GM18508 (cell line): ENCODE measurements around the gene AANAT.

ENCODE experiments used
- ATAC-seq: cut with Tn5 transposase; IDR thresholded peaks from one replicate; pipeline ENCODE4 v1.9.1; 2021; ENCODE audit warnings: moderate number of reproducible peaks; ENCODE audit not compliant: insufficient read depth, unreplicated experiment

The AANAT gene

DNA sequence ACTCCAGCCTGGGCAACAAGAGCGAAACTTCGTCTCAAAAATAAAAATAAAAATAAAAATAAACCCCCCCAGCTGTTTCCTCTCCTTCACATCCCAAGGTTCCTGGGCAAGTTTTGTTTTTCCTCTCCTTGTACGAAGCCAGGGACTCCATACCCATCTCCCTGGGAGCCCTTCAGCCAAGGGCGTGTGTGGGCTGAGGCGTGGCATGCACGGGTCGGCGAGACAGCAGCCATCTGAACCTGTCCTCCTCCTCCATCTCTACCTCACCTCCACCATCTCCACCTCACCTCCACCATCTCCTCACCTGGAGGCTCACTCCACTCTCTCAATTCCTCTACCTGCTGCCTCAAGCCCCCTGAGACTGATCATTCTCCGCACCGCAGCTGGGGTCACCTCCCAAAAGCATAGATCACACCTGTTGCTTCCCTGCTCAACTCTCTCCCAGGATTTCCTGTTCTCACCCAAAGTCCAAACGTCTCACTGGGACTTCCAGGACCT lies 16.9 kb downstream of the AANAT start:
- no peak for ATAC-seq

DNA sequence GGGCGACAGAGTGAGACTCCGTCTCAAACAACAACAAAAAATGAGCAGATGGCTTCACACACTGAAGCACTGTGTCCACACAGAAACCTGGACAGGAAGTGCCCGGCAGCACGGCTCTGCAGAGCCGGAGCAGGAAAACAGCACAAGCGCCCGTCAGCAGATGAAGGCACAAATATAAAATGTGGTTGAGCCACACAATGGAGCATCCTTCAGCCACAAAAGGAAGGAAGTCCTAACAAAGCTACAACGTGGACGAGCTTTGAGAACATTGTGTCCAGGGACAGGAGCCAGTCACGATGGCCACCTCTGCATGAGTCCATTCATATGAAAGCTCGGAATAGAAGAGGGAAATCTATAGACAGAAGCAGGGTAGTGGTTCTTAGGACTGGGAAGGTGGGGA lies 18.2 kb downstream of the AANAT start:
- no peak for ATAC-seq

DNA sequence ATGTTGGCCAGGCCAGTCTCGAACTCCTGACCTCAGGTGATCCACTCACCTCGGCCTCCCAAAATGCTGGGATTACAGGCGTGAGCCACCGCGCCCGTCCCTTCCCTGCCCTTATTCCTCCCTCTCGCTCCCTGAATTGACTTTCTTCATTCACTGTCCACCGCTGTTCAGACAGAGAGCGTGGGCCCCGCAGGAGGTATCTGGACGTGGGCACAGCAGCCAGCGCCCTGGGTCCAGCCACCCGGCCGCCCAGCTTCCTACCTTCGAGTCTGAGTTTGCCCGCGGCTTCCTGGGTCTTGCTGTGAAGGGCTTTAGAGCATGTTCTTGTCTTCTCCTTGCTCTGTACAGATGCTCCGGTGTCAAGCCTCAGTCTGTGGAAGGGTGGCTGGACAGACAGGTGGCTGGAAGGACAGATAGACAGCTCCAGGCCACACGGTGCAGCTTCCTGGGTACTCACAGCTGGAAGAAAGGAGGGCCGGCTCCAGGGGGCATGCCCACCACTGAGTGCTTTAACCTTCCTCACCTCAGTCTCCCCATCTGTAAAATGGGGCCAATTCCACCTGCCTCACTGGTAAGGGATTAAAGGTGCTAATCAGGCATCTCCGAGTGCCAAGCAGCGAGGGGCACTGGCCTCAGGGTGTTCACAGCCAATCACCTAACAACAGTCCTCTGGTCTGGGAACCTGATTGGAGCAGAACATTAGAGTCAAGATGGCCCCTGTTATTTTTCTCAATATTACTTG lies 20.2 kb downstream of the AANAT start:
- no peak for ATAC-seq

DNA sequence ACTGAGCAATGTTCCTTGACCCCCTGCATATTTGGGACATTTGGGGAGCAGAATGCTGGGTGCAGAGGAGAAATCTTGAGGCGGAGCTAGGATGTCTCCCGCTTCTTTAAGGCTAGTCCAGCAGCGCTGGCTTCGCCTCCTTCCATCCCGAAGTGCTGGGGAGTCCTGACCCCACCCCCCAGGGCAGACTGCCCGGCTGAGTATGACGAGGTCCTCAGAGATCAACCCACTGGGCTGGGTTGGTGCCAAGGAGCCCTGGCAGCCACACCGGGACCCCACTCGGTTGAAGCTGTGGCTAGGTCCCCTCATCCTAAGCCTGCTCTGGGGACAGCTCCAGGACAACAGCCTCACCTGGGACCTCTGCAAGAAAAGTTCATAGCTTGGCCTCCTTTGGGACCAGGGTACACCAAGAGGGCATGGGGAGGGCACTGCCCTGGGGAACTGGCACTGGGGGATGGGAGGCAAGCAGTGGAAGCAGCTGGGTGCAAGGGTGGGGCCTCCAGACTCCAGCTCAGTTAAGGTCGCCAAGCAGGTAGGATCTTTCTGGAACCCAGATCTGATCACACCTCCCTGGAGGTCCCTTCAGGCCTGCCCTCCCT lies 22.8 kb downstream of the AANAT start:
- no peak for ATAC-seq

DNA sequence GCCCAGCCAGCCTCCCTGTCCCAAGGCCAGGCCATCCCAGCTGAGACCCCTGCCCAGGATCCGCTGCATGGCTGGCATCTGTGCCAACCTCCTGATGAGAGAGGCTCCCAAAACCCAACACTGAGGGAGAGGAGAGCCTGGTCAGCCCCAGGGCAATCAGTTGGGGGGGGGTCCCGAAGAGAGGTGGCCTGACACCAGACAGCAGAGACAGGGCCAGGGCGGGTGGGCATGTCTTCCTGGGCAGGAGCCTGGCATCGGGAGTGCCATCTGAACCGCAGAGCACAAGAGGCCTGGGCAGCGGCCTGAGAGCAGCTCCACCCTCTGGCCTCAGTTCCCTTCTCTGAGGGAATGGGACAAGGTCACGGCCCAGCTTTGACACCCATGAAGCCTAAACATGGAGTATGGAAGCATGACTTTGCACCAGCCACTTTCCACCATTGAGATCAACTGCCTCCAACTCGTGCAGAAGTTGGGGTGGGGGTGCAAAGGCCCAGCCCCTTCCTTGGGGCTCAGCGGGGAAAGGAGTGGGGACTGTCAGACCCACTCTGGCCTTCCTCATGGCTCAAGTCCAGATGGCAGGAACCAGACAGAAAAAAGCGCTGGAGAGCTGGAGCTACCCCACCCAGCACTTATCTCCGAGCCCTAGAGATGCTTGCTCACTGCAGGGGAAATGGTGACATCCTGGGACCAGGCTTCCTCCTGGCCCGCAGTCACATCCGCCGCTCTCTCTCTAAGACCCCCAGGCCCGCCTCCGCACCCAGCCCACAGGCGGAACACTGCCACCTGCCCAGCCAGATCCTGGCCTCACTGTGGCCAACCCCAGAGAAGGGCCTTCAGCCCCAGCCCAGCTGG lies 24.1 kb downstream of the AANAT start:
- no peak for ATAC-seq

DNA sequence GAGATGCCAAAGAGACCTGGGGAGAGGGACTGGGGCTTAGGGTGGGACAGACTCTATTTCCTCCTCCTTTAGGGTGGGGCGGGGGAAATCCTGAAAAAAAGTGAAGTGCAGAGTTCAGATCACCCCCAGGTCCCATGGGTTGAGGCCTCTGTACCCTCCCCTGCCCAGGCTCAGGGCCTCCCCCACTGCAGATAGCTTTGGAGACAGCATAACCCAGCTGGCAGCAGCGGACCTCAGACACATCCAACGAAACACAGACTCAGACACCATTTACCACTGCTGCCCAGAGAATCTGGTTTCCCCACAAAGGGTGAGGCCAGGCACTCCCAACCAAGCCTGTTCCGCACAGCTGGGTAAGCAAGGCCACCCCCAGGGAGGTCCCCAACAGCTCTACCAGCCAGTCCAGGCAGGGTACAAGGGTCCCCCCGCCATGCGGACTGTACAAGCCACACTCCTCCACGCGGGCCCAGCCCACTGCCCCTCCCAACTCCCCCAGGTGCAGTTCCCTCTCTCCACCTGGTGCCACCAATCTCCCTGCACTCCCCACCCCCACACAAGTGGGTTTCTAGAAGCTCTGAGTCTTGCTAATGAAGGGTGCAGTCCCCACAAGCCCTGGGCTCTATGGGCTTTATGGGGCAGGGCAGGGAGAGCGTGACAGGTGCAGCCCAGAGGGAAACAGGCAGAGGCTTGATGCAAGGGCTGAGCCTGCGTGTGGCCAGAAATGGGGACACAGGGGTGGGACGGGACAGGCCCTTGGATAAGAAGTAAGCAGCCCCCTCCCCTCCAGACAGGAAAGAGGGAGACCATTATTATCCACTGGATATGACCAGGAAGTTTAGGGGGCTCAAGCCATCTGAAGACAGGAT lies 25.0 kb downstream of the AANAT start:
- ATAC-seq, result no peak

DNA sequence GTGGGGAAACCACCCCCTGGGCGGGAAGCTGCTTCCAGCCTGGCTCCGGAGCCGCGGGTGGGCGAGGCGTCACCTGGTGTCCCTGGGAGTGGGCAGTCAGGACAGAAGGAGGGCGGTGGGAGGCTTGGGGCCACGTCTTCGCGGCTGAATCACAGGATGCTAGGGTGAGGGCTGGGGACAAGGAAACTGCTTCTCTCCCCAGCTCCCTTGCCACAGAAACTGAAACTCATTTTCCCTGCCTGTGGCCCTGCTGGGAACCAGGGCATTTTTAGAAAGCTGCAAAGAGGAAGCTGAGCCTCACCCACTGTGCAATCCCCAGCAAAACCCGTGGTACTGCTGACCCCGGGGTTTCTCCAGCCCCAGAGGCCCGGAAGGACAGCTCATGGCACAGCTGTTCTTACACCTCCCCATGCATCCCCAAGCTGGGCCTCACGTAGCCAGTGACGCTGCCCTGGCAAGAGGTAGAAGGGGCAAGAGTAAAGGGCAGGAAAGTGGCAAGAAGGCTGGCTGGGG lies 25.6 kb downstream of the AANAT start:
- ATAC-seq, result no peak

DNA sequence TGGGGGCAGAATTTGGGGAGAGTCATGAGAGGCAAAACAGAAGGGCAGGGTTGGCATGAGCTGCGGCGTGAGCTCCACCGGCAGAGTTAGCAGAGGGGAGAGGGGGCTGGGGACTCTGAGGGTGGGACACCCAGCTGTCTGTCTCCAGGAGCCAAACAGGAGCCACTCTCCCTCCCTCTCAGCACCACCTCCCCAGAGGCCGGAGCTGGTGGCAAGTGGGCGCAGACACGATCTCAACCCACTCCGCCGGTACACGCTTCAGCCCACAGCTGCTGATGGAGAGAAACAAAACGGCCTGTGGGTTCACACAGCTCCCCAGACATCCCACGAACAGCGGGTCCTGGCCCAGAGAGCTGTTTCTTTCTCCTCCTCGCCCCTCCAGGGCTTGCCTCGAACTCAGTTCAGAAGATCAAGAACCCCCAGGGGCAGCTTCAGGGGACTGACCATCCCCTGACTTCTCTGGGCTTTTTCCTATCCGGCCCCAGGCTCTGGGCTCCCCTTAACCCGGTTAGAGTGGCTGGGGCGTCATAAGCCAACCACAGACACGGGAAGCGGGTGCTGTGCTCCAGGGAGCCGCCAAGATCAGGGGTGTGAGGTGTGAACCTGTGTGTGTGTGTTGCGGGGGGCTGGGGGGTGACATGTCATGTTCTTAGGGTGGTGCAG lies 26.2 kb downstream of the AANAT start:
- ATAC-seq, result no peak

DNA sequence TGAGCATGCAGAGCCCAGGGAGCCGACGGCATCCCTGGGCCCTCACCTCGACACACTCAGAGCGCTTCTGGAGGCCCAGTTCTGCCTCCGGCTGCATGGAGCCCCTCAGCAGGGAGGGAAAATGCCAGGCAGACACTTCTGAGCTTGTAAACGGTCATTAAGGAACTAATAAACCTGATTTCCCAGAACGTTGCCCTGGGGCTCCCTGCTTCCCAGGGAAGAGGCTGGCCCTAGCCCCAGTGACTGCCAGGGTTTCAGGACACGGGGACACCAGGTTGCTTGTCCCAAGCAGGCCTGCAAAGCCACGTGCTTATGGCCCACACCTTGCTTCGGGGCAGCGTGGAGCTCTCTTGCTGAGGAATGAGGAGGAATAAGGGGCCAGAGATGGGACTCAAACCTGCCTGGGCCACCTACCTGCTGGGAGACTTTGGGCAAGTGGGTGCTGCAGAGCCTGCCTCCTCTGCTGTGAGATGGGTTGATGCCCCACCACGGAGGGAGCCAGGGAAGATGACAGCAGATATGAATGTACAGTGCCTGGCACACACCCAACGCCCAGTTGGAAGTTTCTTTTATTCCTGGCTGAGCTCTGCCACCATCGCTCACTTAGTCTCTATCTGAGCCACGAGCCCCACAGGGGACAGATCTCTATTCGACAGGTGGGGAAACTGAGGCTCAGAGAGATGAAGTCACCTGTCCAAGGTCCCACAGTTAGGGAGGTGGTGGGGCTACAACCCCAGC lies 28.4 kb downstream of the AANAT start:
- no peak for ATAC-seq

DNA sequence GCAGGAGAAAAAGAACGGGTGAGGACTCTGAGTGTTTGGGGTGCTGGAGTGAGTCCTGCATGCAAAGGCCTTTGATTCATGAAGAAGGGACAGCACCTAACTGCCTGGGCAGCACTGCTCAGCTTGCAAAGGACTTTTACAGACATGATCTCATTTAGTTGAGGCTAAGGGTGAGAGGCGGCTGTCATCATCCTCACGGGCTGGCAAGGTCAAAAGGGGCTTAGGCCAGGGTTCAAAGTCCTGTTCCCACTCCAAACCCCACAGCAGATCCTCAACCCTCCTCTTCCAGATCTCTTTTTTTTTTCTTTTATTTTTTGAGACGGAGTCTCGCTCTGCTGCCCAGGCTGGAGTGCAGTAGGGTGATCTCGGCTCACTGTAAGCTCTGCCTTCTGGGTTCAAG lies 29.1 kb downstream of the AANAT start:
- no peak for ATAC-seq

DNA sequence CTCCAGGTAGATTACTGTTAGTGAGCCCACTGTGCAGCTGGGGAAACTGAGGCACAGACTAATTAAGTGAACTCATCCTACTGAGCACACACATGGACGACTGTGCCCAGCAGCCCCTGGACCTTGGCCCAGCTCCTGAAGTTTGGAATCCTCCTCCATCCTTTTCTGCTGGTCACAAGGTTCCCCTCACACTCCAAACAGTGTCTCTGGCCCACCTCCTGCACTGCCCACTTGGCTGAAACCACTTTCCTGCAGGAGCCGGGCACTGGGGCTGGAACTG lies 30.2 kb downstream of the AANAT start:
- ATAC-seq, result no peak

DNA sequence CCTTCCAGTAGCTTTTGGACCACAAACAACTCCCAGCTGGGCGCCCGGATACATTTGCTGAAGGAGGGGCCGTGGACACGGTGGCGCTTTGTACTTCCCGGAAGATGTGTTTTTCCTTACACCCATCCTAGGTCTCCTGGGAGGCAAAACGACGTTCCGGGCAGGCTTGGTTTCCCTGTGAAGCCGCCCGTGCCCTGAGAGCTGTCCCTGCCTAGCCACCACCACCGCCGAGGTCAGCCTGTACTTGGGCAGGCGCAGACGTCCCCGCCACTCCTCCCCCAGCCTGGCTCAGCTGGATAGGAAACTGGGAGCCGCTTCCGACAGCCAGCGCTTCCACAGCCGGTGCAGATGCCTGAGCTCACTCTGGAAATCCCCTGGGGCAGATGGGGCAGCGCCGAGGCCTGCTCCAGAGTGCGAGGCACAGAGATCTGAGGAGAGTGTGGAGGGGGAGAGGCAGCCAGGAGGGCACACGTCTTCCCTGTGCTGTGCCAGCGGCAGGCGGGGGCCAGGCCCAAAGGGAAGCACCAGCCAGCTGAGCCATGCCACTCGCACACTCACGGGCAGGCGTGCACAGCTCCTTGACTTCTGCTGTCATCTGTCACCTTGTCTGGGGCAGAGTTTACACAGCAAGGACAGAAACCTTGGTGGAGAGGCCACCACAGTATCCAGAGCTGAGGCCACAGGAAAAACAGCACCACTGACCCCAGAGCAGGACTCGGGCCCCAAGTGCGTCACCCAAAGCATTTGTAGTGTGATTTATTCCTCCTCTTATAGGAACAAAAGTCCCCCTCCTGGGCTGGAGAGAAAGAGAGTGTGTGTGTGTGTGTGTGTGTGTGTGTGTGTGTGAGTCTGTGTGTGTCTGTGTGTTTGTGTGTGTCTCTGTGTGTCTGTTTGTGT lies 30.8 kb downstream of the AANAT start:
- no peak for ATAC-seq

DNA sequence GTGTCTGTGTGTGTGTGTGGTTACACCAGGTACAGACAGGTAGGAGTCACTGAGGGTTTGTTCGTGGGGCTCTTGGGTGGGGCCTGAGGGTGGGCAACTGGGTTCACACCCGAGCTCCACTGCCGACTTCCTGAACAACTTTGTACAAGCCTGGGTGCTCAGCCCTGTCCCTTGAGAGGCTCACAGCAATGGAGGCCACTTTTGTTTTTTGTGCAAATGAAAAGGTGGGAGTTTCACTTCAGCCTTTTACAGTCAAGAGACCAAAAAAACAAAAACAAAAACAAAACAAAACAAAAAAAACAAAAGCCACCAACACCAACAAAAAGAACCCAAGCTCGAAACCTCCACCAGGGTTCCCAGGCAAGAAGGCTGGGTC lies 31.5 kb downstream of the AANAT start:
- no peak for ATAC-seq

DNA sequence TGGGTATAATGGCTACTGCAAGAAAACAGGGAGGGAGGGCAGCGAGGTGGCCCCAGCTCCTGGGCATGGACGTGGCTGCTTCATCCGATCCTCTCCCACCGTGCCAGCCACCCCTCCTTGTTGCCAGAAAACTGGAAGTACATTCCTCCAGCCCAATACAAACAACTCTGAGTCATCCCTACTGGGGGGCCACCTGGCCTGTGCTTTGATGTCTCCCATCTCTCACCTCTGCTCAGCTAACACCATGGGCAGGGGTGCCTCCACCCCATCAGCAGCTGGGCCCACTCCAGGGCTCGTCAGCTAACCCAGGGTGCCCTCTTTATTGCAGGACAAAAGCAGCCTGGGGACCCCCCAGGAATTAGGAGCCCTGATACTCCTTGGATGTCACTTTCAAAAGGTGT lies 31.9 kb downstream of the AANAT start:
- ATAC-seq, result no peak

DNA sequence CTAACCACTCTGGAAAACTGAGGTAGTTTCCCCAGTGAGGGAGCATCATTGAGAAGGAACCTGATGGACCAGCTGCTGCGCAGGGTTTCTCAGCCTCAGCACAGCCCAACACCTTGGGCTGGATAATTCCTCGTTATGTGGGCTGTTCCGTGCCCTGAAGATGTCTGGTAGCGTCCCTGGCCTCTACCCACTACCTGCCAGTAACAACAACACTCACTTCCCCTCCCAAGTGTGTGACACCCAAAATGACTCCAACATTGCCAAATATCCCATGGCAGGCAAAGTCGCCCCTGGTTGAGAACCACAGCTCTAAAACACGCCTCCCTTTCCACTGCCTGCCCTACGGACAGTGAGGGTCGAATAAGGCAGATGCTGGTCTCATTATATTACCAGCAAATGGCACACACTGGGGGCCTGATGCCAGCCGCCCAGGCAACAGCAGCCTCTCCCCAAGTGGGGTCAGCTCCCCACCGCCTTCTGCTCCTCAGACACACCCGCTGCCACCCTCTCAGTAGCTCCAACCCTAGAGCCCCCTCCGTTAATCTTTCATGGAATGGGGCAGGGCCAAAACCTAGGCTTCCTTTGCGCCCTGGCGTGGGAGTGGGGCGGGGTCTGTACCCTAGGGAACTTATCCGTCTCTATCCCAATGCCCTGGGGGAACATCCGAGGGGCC lies 32.8 kb downstream of the AANAT start:
- ATAC-seq, result no peak

DNA sequence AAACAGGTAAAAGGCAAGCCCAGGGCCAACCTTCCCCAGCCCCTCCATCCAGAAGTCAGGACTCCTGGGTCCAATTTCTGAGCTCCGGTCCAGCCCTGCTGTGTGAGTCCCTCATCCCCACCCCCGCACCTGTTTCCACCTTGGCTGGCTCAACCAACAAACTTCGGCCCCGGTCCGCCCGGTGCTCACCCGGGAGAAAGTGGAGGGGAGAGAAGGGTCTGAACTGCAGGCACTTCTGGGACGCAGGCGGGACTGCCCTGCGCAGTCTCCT lies 33.3 kb downstream of the AANAT start:
- no peak for ATAC-seq

DNA sequence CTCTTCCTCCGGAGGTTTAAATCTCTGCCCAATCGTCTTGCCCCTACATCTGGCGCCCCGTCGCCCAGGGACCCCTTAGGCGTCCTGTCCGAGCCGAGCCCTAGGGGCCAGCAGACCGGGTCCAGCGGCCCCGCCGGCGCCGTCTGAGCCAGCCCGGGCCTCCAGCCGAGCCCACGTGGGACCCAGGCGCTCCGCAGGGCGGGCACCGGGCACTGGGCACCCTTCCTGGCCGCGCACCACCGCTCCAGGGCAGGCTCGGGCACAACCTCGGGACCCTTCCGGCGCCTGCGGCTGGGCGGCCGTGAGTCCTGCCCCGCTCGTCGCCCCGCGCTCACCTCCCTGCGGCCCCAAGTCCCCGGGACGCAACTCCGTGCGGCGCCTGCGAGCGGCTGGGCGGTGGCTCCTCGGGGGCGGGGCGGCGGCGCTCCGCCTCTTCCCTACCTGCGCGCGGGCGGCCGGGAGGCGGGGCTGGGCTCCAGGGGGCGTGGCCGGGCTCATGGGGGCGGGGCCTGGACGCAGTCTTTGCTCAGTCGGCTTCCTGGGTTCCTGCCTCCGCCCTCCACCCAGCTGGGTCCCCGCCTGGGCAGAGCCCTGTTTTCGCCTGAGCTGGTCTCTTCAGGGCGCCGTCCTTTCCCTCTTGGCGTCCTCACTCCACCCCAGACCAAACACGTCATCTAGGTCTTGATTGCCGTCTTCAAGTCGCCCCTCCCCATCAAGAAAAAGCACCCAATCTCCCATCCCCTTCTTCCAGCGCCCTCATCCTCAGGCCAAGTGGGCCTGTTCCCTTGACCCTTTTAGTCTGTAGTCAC lies 33.8 kb downstream of the AANAT start, which contains the start of gene RHBDF2:
RHBDF2 (minus strand) TSS at position 406 of the 809 bp plus-strand sequence. CDS start 19,899 bp downstream, outside the sequence.
- no peak for ATAC-seq
